Testis (tissue), 3 donors: ENCODE data around the gene ZNF791. TPM values are rescaled to one million over a fixed set of nuclear protein-coding genes. Genes with fewer than 3 reads are reported as not detected.

ENCODE experiments used
- DNase-seq: peaks from one replicate; pipeline ENCODE4 v3.0.0-alpha.2; 2019
- H3K27ac ChIP-seq, 2 donors: fragments of 200-600 bp; sonication (generic); one replicate each; pipeline ENCODE4 v1.5.1; 2019
- H3K27me3 ChIP-seq: fragments of 200-600 bp; sonication (generic); one replicate; pipeline ENCODE4 v1.5.1; 2019
- H3K36me3 ChIP-seq: fragments of 200-600 bp; sonication (generic); one replicate; pipeline ENCODE4 v1.5.1; 2017; ENCODE audit warnings: low read depth; ENCODE audit errors: missing control alignments
- H3K4me1 ChIP-seq: fragments of 200-600 bp; sonication (generic); one replicate; pipeline ENCODE4 v1.5.1; 2019
- H3K4me3 ChIP-seq, 2 donors: fragments of 200-600 bp; sonication (generic); one replicate each; pipeline ENCODE4 v1.5.1; 2017 to 2019
- H3K9me3 ChIP-seq: fragments of 200-600 bp; sonication (generic); one replicate; pipeline ENCODE4 v1.5.1; 2017
- POLR2A ChIP-seq: fragments of 450-650 bp; IDR thresholded peaks from one replicate; pipeline ENCODE4 v1.6.1; 2017; ENCODE audit warnings: antibody characterized with exemption, mild to moderate bottlenecking, moderate library complexity
- WGBS, 2 donors: methylation state at CpG; one replicate each; pipeline ENCODE4 v1.1.5; 2018; 5-methylcytosine and 5-hydroxymethylcytosine counted together
- intact Hi-C: fragments of 100-400 bp; cut with DNase I; formaldehyde crosslinking; loops from one replicate; pipeline ENCODE4 v1.15.1; 2023; ENCODE audit warnings: low total_unique reads
- polyA plus RNA-seq: library from polyadenylated mRNA; stranded (reverse); fragments of 350-450 nt; fragmentation: Illumina TruSeq; extraction: RNeasy Lipid Tissue Mini Kit (QIAGEN cat#74804); gene quantifications from one replicate; pipeline ENCODE4 v1.2.3, GENCODE V29; 2014; ENCODE audit warnings: low read depth, low replicate concordance; ENCODE audit not compliant: insufficient read depth
- total RNA-seq, 2 donors: library from RNA; depleted of rRNA; stranded (reverse); fragments of >200 nt; gene quantifications; one replicate each; pipeline ENCODE4 v1.2.3, GENCODE V29; 2016
- TF ChIP-seq, protein P1 (sequence below), 3 experiments: fragments of 450-650 bp in 2 of 3; fragments of 200-600 bp in 1 of 3; sonication (generic) in 1 of 3; IDR thresholded peaks; one replicate each; pipeline ENCODE4 v1.5.1; 2016 to 2019; ENCODE audit warnings: antibody characterized with exemption in 3 of 3, mild to moderate bottlenecking in 2 of 3, moderate library complexity in 1 of 3

ZNF791 gene
- total and polyA plus RNA-seq, 3 donors from 2014 or later, result 9.3 to 17.2 (median 16.1) TPM

DNA sequence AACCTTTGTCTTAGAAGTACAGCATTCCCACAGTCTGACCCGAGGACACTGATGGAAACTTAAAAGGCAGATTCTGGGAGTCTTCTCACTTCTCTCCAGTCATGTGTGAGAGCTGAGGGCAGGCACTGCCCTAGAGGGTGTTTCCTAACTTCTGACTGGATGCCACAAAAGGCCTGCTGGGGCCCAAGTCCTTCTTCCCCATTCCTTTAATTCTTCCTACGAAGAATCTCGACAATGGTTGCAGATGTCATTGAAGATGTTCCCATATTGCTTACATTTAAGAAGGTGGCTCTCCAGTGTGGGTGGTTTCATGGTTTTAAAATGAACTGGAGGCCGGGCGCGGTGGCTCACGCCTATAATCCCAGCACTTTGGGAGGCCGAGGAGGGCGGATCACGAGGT, 32.1 kb upstream of the ZNF791 start:
- no peak for DNase-seq
- WGBS, 2 donors, result 91 to 96% methylated on average over 10 of the region's 10 CpGs
- Histone ChIP-seq H3K9me3 (no peaks in the 10 kb centered on the region), H3K36me3 (no peaks in the 10 kb centered on the region), H3K27me3 (no peaks in the 10 kb centered on the region), H3K4me1 (no peaks in the 10 kb centered on the region), H3K27ac (no peak overlapping the region), H3K4me3 (no peak overlapping the region)
- intact Hi-C loops, result no loop called here
- no peak for TF ChIP-seq POLR2A
- TF ChIP-seq, protein P1, sequence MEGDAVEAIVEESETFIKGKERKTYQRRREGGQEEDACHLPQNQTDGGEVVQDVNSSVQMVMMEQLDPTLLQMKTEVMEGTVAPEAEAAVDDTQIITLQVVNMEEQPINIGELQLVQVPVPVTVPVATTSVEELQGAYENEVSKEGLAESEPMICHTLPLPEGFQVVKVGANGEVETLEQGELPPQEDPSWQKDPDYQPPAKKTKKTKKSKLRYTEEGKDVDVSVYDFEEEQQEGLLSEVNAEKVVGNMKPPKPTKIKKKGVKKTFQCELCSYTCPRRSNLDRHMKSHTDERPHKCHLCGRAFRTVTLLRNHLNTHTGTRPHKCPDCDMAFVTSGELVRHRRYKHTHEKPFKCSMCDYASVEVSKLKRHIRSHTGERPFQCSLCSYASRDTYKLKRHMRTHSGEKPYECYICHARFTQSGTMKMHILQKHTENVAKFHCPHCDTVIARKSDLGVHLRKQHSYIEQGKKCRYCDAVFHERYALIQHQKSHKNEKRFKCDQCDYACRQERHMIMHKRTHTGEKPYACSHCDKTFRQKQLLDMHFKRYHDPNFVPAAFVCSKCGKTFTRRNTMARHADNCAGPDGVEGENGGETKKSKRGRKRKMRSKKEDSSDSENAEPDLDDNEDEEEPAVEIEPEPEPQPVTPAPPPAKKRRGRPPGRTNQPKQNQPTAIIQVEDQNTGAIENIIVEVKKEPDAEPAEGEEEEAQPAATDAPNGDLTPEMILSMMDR (IDR thresholded peaks at IDR 0.05), result no peak

DNA sequence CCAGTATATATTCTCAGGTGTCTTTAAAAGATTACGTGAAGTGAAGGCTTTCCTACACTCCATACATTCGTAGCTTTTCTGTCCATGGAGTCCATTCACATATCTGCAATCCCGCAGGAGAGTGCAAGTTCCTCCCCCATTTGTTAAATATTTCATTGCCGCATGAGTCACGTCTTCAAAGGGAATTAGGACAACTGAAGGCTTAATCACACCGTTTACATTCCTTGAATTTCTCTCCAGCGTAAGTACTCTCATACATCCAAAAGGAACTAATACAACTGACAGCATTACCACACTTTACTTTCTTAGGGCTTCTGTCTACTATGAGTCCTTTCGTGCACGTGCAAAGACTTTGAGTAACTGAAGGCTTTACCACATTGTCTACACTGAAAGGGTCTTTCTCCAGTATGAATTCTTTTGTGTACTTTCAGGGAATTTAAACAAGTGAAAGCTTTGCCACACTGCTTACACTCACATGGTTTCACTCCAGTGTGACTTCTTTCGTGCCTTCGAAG, 30.5 kb upstream of the ZNF791 start:
- Histone ChIP-seq H3K9me3 (no peaks in the 10 kb centered on the region), H3K27me3 (no peaks in the 10 kb centered on the region), H3K36me3 (no peaks in the 10 kb centered on the region), H3K4me1 (no peaks in the 10 kb centered on the region), H3K4me3 (no peak overlapping the region), H3K27ac (no peak overlapping the region)
- 89 to 95% methylated on average over 11 of the region's 11 CpGs for WGBS, 2 donors
- DNase-seq, result no peak
- intact Hi-C loops, result no loop called here
- TF ChIP-seq POLR2A, result no peak
- TF ChIP-seq, protein P1 (IDR thresholded peaks at IDR 0.05), result no peak

DNA sequence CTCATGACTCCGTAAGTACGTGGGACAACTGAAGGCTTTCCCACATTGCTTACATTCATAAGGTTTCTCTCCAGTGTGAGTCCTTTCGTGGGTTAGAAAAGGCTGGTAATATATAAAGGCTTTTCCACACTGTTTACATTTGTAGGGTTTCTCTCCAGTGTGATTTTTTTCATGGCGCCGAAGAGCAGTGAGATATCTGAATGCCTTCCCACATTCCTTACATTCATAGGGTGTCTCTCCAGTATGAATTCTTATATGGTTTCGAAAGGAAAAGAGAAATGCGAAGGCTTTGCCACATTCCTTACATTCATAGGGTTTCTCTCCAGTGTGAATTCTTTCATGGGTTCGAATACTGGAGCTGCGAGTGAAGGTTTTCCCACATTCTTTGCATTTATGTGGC, 29.6 kb upstream of the ZNF791 start:
- TF ChIP-seq, protein P1 (IDR thresholded peaks at IDR 0.05), result no peak
- no peak for TF ChIP-seq POLR2A
- Histone ChIP-seq H3K9me3 (no peaks in the 10 kb centered on the region), H3K27me3 (no peaks in the 10 kb centered on the region), H3K27ac (no peak overlapping the region), H3K4me1 (no peaks in the 10 kb centered on the region), H3K4me3 (no peak overlapping the region), H3K36me3 (no peaks in the 10 kb centered on the region)
- intact Hi-C loops, result no loop called here
- no peak for DNase-seq
- 93 to 97% methylated on average over 9 of the region's 9 CpGs for WGBS, 2 donors

DNA sequence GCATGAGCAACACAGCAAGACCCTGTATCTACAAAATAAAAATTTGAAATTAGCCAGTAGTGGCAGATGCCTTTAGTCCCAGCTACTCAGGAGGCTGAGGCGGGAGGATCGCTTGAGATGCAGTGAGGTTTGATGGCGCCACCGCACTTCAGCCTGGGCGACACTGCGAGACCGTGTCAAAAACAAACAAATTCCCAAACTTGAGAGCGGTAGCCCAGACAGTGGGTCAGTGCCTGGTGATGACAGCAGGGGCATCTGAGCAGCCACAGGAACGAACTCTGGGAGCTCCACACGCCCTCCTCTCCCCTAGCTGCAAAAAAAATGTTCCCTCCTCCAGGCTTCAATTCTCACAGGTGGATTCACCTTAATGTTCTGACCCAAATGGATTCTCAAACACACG, 14.2 kb upstream of the ZNF791 start:
- Histone ChIP-seq H3K27ac (no peak overlapping the region), H3K27me3 (no peaks in the 10 kb centered on the region), H3K4me3 (peak overlapping the region; percentile 33 to 49), H3K36me3 (no peaks in the 10 kb centered on the region), H3K4me1 (no peaks in the 10 kb centered on the region), H3K9me3 (no peaks in the 10 kb centered on the region)
- WGBS, 2 donors, result 66 to 81% methylated on average over 11 of the region's 11 CpGs
- TF ChIP-seq, protein P1 (IDR thresholded peaks at IDR 0.05), result no peak
- TF ChIP-seq POLR2A, result no peak
- intact Hi-C loops, result no loop called here
- DNase-seq, result no peak

DNA sequence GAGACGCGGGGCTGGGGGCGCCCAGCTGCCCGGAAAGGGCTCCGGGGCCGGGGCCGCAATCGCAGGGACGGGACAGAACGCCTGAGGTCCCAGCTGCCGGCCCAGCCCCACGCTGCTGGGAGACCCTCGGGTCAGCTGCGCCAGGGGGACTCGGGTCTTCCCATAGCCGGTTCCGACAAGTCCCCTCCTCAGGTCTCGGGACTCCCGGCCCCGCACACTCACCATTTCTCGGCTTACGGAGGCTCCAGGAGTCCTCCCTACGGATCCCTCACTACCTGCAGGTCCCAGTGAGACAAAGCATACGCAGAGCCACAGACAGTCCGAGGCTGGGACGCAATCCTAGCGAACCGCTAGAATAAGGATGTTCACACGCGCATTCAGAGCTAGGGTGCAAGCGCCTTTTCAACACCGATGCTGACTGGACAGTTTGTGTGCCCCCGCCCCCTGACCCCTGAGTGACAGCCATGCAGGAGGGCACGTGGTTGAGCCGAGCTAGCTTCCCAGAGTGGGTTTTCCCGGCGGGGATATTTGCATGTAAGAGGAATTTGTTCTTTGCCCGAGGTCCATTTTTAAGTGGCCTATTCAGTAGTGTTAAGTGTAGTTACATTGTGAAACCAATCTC, 13.7 kb upstream of the ZNF791 start:
- Histone ChIP-seq H3K9me3 (no peaks in the 10 kb centered on the region), H3K27ac (no peak overlapping the region), H3K36me3 (no peaks in the 10 kb centered on the region), H3K4me3 (peak overlapping the region; percentile 33 to 49), H3K27me3 (no peaks in the 10 kb centered on the region), H3K4me1 (no peaks in the 10 kb centered on the region)
- intact Hi-C loops, result no loop called here
- WGBS, 2 donors, result 53 to 54% methylated on average over 15 to 36 of the region's 38 CpGs
- no peak for TF ChIP-seq POLR2A
- TF ChIP-seq, protein P1 (IDR thresholded peaks at IDR 0.05), result no peak
- DNase-seq, result peak; percentile 62
